ENCODE data around the gene C11orf86. TPM values are rescaled to one million over a fixed set of nuclear protein-coding genes. Genes with fewer than 3 reads are reported as not detected.
"Not testable (repeated sequence)": the region's sequence is repeated elsewhere in the genome, so short reads cannot be mapped to it uniquely, and the experiment has no call there.

Gene C11orf86
- total RNA-seq, 1 experiment from 2014 or later = not detected

GRCh38 chr11:66967670-66968425 is 7.3 kb upstream of the C11orf86 start:
- peak; percentile 74 for DNase-seq (ENCODE audit: low spot score)

DNA sequence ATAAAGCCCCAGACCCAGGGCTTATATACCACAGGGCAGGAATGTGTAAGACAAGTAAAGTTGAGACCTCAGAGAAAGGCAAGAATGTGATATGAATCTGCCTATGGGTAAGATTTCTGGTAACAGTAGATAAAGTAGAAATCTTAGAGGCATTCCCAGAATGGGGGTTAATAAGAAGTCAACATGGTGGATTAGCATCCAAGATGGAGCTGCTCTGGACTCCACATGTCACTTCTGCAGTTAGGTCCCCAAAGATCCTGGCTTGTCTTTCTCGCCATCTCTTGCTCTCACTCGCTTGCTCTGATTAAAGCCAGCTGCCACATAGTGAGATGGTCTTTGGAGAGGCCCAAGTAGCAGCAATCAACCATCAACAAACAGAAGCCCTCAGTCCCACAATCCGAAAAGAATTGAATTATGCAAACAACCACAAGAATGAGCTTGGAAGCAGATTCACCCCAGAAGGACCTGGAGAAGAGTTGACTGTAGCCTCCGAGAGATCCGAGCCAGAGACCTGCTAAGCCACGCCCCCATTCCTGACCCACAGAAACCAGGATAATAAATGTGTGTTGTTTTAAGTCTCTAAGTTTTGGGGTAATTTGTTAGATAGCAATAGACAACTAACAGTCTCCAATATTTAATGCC is 5.4 kb upstream of the C11orf86 start:
- DNase-seq (ENCODE audit: low spot score) = no peak

DNA sequence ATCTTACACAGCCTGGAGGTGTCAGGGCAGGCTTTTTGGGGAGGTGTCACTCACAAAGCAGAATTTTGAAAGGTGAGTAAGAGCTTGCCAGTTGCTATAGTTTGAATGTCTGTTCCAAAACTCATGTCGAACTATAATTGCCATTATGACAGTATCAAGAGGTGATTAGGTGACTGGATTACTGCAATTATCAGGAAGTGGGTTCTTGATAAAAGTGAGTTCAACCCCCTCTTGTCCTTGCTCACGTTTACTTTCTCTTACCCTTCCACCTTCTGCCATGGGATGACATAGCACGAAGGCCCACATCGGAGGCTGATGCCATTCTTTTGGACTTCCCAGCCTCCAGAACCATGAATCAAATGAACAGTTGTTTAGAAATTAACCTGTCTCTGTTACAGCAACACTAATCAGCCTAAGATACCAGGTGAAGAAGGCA is 4.7 kb upstream of the C11orf86 start:
- DNase-seq (ENCODE audit: low spot score) = no peak

DNA sequence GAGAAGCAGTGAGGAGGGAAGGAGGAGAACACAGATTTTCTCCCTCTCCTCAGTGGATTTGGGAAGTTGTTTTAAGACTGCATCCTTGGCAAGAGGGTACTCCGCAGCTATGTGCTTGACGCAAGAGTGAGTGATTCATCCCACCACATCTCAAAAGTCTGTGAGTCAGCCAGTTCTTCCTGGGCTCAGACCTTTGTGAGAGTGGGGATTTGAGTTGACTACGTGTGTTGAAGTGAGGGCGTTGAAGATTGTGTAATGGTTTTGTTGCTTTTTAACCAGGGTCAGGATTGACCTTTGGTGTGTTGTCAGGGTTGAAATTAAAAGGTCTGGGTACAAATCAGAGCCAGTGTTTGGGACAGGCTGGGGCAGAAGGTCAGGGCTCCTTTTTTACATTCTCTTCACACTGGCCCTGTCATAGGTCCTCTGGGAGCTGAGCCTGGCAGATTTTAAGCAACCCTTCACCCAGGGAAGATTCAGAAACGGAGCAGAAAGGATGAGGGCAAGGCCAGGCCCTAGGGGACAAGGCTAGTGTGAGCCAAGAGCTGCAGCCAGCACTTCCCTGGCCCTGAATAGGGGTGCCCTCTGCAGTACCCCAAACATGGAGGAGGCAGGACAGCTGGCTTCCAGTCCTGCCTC is 4.2 kb upstream of the C11orf86 start:
- peak; percentile 95 for DNase-seq (ENCODE audit: low spot score)

DNA sequence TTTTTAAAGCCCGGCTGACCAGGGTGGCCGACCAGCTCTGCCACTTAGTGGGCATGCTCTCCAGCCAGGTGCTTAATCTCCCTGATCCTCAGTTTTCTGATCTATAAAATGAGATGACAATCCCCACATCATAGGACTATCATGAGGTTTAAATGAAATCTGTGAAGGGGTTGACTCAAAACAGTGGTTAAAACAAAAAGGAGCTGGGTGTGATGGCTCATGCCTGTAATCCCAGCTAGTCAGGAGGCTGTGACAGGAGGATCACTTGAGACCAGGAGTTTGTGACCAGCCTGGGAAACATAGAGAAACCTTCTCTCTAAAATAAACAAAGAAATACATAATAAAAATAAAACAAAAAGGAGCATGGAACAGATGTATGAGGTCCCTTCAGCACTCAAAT is 3.6 kb upstream of the C11orf86 start:
- no peak for DNase-seq (ENCODE audit: low spot score)

GRCh38 chr11:66973956-66974580 is 1.0 kb upstream of the C11orf86 start:
- DNase-seq (ENCODE audit: low spot score) = no peak

GRCh38 chr11:66975405-66976027 is 412 bp downstream of the C11orf86 start:
- DNase-seq (ENCODE audit: low spot score) = no peak

DNA sequence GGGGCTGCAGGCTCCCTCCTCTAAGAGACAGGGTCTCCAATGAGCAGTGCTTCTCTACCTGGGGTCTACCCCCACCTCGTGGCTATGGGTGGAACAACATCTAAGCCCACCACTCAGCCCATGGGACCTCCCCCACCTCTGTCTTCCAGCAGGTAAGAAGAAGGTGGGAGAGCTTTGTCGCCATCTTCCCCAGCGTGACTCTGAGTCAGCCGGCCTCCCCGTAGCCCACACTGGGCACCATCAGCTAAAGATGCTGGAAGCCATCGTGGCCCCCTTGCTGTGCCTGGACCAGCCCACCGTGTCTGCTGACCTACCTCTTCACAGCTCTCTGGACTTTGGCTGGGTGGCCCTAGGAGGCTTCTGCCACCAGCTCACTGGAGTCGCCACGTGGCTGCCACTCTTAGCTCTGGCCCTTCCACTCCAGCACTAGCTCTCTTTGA is 944 bp downstream of the C11orf86 start:
- DNase-seq (ENCODE audit: low spot score) = no peak

GRCh38 chr11:66976925-66977324 is 1.8 kb downstream of the C11orf86 start:
- no peak for DNase-seq (ENCODE audit: low spot score)

- DNase-seq (ENCODE audit: low spot score) = no peak
These were observed 3.1 kb downstream of the C11orf86 start for GRCh38 chr11:66978229-66978628.

GRCh38 chr11:66978717-66979116 is 3.6 kb downstream of the C11orf86 start:
- no peak for DNase-seq (ENCODE audit: low spot score)

- peak; percentile 78 for DNase-seq (ENCODE audit: low spot score)
These were observed 4.4 kb downstream of the C11orf86 start for GRCh38 chr11:66979336-66979980.

DNA sequence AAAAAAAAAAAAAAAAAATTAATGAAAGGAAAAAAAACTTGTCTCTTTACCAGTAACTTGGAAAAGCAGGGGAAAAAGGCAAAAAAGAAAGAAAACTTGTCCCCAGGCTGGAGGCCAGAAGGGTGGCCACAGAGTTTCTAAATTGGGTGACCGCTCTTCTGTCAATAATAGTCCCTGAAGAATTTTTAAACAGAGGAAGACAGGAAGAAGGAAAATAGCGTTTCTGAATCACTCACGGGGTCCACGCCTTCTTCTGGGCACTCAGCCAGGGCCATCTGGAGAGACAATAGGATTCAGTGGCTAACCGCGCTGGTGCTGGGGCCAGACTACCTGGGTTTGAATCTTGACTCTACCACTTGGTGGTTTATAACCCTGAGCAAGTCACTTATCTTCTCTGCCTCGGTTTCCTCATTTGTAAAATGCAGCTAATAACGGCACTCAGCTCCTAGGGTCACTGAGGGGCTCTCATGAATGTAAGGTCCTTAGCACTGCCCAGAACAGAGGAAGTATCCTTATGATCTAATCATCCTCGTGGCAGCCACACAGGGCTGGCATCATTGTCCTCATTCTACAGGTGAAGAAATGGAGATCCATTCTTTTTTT is 7.0 kb downstream of the C11orf86 start:
- peak; percentile 96 for DNase-seq (ENCODE audit: low spot score)

GRCh38 chr11:66983275-66983924 is 8.3 kb downstream of the C11orf86 start:
- no peak for DNase-seq (ENCODE audit: low spot score)

DNA sequence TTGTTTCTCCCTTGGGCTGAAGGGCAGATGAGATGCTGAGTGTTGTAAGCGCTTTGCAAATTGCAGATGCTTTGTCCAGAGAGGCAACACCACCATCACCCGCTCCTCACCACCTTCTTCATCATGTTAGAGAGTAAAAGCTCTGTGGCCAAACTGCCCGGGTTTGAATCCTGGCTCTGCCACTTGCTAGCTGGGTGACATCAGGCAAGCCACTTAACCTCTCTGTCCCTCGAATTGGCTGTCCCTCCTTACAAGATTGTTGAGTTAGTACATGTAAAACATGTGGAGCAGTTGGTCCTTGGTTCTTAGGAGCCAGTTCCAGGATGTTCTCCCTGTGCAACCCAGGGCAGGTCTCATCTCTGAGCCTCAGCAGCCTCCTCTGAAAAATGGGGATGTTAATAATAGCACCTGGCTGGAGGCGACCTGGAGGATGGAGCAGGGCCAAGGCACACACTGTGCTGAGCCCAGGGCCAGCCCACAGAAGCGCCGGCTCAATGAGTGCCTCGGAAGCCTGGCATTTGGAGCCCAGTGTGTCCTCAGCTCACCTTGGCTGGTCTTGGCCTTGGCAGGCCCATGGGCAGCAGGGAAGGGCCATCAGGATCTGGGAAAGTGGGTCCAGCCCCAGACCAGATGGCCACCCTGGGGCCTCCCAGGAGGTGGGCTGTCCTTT is 10.5 kb downstream of the C11orf86 start:
- no peak for DNase-seq (ENCODE audit: low spot score)

- no peak for DNase-seq (ENCODE audit: low spot score)
These were observed 11.1 kb downstream of the C11orf86 start for GRCh38 chr11:66986178-66986545.

DNA sequence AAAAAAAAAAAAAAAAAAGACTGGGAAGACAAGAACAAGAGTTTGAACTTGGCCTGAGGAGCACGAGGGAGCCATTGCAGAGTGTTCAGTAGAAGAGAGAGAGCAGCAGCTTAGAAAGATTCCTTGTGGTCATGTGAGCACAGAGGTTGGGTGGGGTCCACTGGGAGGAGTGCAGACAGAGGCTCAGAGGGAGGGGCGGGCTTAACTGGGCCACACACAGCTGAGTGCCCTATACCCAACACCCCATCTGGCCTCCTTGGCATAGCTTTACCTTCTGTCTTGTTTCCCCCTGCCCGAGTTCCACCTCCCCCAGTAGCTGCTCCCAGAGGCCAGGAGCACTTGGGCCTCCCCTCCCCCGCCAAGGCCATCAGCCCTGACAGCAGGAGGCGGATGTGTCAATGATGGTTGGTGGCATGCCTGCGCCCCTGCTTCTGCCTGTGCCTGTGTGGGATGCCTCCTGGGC is 12.1 kb downstream of the C11orf86 start:
- DNase-seq (ENCODE audit: low spot score) = no peak

- DNase-seq (ENCODE audit: low spot score) = no peak
These were observed 13.0 kb downstream of the C11orf86 start for GRCh38 chr11:66987924-66988637.

GRCh38 chr11:66988741-66989140 is 13.6 kb downstream of the C11orf86 start:
- DNase-seq (ENCODE audit: low spot score) = not testable (repeated sequence)
